Fibroblast of lung (primary cell): ENCODE results near the gene RFTN2. TPM values are rescaled to one million over a fixed set of nuclear protein-coding genes. Genes with fewer than 3 reads are reported as not detected.
"Not testable (repeated sequence)": the region's sequence is repeated elsewhere in the genome, so short reads cannot be mapped to it uniquely, and the experiment has no call there.

Source experiments
- DNase-seq, 2 donors: peaks; one replicate each; pipeline versions ENCODE4 v3.0.0 to v3.0.0-alpha.2; 2010; ENCODE audit warnings: low read depth in 2 of 2
- H2AFZ ChIP-seq: 2 replicates; pipeline ENCODE4 v1.5.1; 2012; ENCODE audit warnings: low read length, control low read depth, inconsistent platforms
- H3K27ac ChIP-seq: 2 replicates; pipeline ENCODE4 v1.5.1; 2011; ENCODE audit warnings: low read length, control low read depth; ENCODE audit not compliant: insufficient read depth
- H3K27me3 ChIP-seq: 2 replicates; pipeline ENCODE4 v1.5.1; 2011; ENCODE audit warnings: mild to moderate bottlenecking, low read length; ENCODE audit not compliant: control insufficient read depth, insufficient read depth
- H3K36me3 ChIP-seq: 2 replicates; pipeline ENCODE4 v1.5.1; 2011; ENCODE audit warnings: low read length; ENCODE audit not compliant: control insufficient read depth, insufficient read depth
- H3K4me1 ChIP-seq: 2 replicates; pipeline ENCODE4 v1.5.1; 2011; ENCODE audit warnings: low read length; ENCODE audit not compliant: control insufficient read depth, insufficient read depth; ENCODE audit errors: extremely low read depth
- H3K4me2 ChIP-seq: 2 replicates; pipeline ENCODE4 v1.5.1; 2011; ENCODE audit warnings: low read length, control low read depth; ENCODE audit not compliant: insufficient read depth; ENCODE audit errors: extremely low read depth
- H3K4me3 ChIP-seq, 4 experiments: fragments of 200-600 bp in 1 of 4; sonication (generic) in 1 of 4; replicated peaks in 1 of 4; 2 replicates each; pipeline ENCODE4 v1.5.1; 2011 to 2016; ENCODE audit warnings: low read length in 4 of 4, low read depth in 3 of 4, mild to moderate bottlenecking in 3 of 4, control low read depth in 2 of 4, inconsistent platforms in 1 of 4, mixed read lengths in 1 of 4; ENCODE audit not compliant: insufficient read depth in 1 of 4; ENCODE audit errors: control extremely low read depth in 1 of 4
- H3K79me2 ChIP-seq: 2 replicates; pipeline ENCODE4 v1.5.1; 2012; ENCODE audit warnings: mild to moderate bottlenecking, low read length, inconsistent platforms; ENCODE audit not compliant: control insufficient read depth, insufficient read depth
- H3K9ac ChIP-seq: 2 replicates; pipeline ENCODE4 v1.5.1; 2011; ENCODE audit warnings: mild to moderate bottlenecking, low read length, control low read depth; ENCODE audit not compliant: insufficient read depth
- H3K9me3 ChIP-seq: 2 replicates; pipeline ENCODE4 v1.5.1; 2012; ENCODE audit warnings: low read depth, low read length; ENCODE audit not compliant: control insufficient read depth, insufficient read depth
- H4K20me1 ChIP-seq: 2 replicates; pipeline ENCODE4 v1.5.1; 2011; ENCODE audit warnings: low read length; ENCODE audit not compliant: control insufficient read depth, insufficient read depth; ENCODE audit errors: extremely low read depth
- EZH2 ChIP-seq: IDR thresholded peaks from 2 replicates; pipeline ENCODE4 v1.5.1; 2012; ENCODE audit warnings: low read length, control low read depth, mild to moderate bottlenecking; ENCODE audit errors: missing control alignments
- polyA plus RNA-seq, 2 donors: library from polyadenylated mRNA; depleted of rRNA in 1 of 2; stranded (reverse) in 1 of 2; unstranded in 1 of 2; fragments of >200 nt; gene quantifications; 2 replicates each; pipeline ENCODE4 v1.2.1, GENCODE V29; 2011 to 2012; ENCODE audit warnings: missing spikeins in 1 of 2
- total RNA-seq: library from RNA; depleted of rRNA; stranded (reverse); fragments of >200 nt; gene quantifications from 2 replicates; pipeline ENCODE4 v1.2.1, GENCODE V29; 2014
- TF ChIP-seq, protein P1 (sequence below), 2 donors: IDR thresholded peaks in 1 of 2; conservative IDR thresholded peaks in 1 of 2; 1 replicate in 1 of 2; 2 replicates in 1 of 2; pipeline ENCODE4 v1.5.1; 2011 to 2012; ENCODE audit warnings: low read length in 2 of 2, control low read depth in 1 of 2, inconsistent platforms in 1 of 2, low read depth in 1 of 2, mild to moderate bottlenecking in 1 of 2

Gene RFTN2
- total and polyA plus RNA-seq, 2 donors (not counting 1 experiment from before 2014, with no cell fraction given), result 0.95 to 10.2 TPM

DNA sequence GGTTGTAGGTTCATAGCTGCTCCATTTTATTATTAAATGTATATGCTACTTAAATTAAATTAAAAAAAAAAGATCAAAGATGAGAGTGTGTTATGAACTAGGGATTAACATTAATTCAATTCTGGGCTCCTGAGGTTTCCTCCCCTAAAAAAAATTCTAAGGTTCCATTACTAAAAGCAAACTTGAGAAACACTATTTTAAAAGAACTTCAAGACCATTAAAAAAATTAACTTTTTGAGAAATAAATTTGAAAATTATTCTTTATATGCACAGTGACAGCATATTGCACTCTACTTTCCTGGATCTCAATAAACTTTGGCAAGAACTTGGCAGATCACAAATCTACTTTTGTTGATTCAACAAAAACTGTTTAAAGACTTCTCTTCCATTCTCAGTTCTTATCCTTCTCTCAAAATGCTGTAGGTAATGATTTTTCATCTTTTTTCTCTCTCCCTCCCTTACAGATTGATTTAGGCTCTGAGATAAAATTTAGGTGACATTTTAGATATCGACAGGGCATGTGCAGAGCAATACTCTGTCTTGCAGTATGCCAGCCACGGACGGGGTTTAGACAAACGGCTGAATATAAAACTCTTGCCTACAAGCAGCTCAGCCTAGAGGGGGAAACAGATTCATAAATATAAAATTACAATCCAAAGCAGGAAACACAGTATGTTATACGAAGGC is 29.2 kb upstream of the RFTN2 start:
- Histone ChIP-seq H2AFZ (peak overlapping the region; percentile 89), H3K27me3 (no peaks in the 10 kb centered on the region), H4K20me1 (no peaks in the 10 kb centered on the region), H3K36me3 (no peaks in the 10 kb centered on the region), H3K79me2 (peaks cover 28% of the 10 kb centered on the region), H3K9ac (peak overlapping the region; percentile 51), H3K4me3 (peak overlapping the region; percentile 42 to 92 (median 67)), H3K4me2 (peak overlapping the region; percentile 83), H3K27ac (peak overlapping the region; percentile 64), H3K9me3 (no peaks in the 10 kb centered on the region), H3K4me1 (peaks cover 8% of the 10 kb centered on the region)
- DNase-seq, result no peak
- TF ChIP-seq, protein P1, sequence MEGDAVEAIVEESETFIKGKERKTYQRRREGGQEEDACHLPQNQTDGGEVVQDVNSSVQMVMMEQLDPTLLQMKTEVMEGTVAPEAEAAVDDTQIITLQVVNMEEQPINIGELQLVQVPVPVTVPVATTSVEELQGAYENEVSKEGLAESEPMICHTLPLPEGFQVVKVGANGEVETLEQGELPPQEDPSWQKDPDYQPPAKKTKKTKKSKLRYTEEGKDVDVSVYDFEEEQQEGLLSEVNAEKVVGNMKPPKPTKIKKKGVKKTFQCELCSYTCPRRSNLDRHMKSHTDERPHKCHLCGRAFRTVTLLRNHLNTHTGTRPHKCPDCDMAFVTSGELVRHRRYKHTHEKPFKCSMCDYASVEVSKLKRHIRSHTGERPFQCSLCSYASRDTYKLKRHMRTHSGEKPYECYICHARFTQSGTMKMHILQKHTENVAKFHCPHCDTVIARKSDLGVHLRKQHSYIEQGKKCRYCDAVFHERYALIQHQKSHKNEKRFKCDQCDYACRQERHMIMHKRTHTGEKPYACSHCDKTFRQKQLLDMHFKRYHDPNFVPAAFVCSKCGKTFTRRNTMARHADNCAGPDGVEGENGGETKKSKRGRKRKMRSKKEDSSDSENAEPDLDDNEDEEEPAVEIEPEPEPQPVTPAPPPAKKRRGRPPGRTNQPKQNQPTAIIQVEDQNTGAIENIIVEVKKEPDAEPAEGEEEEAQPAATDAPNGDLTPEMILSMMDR (conservative IDR thresholded peaks at IDR 0.05 in 1 of 2, IDR thresholded peaks at IDR 0.05 in 1 of 2; ENCODE audit: low read depth in 1 of 2, low read length in 2 of 2), result no peak
- no peak for TF ChIP-seq EZH2

DNA sequence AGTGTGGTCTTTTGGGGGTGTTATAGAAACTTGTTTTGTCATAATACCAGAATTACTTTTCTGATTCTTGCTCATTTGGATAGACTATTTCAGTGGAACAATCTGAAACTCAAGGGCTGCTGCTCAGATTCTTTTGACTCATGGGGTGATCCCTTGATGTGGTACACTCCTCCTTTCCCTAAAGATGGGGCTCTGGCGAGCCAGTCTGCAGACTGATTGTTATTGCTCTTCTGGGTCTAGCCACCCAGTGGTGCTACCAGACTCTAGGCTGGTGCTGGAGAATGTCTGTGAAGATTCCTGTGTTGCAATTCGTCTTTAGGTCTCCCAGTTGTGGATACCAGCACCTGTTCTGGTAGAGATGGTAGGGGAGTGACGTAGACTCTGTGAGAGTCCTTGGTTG is 25.6 kb upstream of the RFTN2 start:
- TF ChIP-seq, protein P1 (conservative IDR thresholded peaks at IDR 0.05 in 1 of 2, IDR thresholded peaks at IDR 0.05 in 1 of 2; ENCODE audit: low read depth in 1 of 2, low read length in 2 of 2), result no peak
- TF ChIP-seq EZH2, result no peak
- no peaks in the 10 kb centered on the region for H3K9me3 ChIP-seq
- no peak overlapping the region for H3K4me2 ChIP-seq
- no peaks in the 10 kb centered on the region for H4K20me1 ChIP-seq
- no peaks in the 10 kb centered on the region for H3K36me3 ChIP-seq
- no peaks in the 10 kb centered on the region for H3K27me3 ChIP-seq
- DNase-seq, result no peak
- H3K27ac ChIP-seq, result no peak overlapping the region
- H3K4me3 ChIP-seq, result no peak overlapping the region
- H2AFZ ChIP-seq, result no peak overlapping the region
- peaks cover 7% of the 10 kb centered on the region for H3K79me2 ChIP-seq
- H3K4me1 ChIP-seq, result peaks cover 2% of the 10 kb centered on the region
- H3K9ac ChIP-seq, result no peak overlapping the region

DNA sequence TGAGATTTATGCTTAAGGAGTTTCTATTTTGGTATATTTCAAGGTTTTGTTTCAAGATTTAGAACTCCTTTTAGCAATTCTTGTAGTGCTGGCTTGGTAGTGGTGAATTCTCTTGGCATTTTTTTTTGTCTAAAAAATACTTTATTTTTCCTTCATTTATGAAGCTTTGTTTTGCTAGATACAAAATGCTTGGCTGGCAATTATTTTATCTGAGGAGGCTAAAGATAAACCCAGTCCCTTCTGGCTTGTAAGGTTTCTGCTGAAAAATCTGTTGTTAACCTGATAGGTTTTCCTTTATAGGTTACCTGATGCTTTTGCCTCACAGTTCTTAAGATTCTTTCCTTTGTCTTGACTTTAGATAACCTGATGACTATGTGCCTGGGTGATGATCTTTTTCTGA is 24.3 kb upstream of the RFTN2 start:
- not testable (repeated sequence) for H3K79me2 ChIP-seq, H3K4me2 ChIP-seq, DNase-seq, H3K27me3 ChIP-seq, H3K4me1 ChIP-seq, H4K20me1 ChIP-seq, H3K9me3 ChIP-seq, H2AFZ ChIP-seq, H3K36me3 ChIP-seq, H3K27ac ChIP-seq, H3K4me3 ChIP-seq, H3K9ac ChIP-seq

DNA sequence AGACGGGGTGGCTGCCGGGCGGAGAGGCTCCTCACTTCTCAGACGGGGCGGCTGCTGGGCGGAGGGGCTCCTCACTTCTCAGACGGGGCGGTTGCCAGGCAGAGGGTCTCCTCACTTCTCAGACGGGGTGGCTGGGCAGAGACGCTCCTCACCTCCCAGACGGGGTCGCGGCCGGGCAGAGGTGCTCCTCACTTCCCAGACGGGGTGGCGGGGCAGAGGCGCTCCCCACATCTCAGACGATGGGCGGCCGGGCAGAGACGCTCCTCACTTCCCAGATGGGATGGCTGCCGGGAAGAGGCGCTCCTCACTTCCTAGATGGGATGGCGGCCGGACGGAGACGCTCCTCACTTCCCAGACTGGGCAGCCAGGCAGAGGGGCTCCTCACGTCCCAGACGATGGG is 21.2 kb upstream of the RFTN2 start:
- H3K4me1 ChIP-seq, H3K4me3 ChIP-seq, H3K27me3 ChIP-seq, DNase-seq, H3K9me3 ChIP-seq, H3K4me2 ChIP-seq, H2AFZ ChIP-seq, H3K79me2 ChIP-seq, H3K9ac ChIP-seq, H4K20me1 ChIP-seq, H3K36me3 ChIP-seq, H3K27ac ChIP-seq: not testable (repeated sequence)

DNA sequence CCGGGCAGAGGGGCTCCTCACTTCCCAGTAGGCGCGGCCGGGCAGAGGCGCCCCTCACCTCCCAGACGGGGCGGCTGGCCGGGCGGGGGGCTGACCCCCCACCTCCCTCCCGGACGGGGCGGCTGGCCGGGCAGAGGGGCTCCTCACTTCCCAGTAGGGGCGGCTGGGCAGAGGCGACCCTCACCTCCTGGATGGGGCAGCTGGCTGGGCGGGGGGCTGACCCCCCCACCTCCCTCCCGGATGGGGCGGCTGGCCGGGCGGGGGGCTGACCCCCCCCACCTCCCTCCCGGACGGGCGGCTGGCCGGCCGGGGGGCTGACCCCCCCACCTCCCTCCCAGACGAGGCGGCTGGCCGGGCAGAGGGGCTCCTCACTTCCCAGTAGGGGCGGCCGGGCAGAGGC is 20.6 kb upstream of the RFTN2 start:
- not testable (repeated sequence) for H3K4me3 ChIP-seq, H3K9me3 ChIP-seq, H2AFZ ChIP-seq, H3K27ac ChIP-seq, H3K36me3 ChIP-seq, H3K4me2 ChIP-seq, H3K79me2 ChIP-seq, H3K4me1 ChIP-seq, DNase-seq, H4K20me1 ChIP-seq, H3K27me3 ChIP-seq, H3K9ac ChIP-seq
